ENCODE measurements around the gene C5orf22. TPM values are rescaled to one million over a fixed set of nuclear protein-coding genes. Genes with fewer than 3 reads are reported as not detected.

C5orf22 gene
- total and polyA plus RNA-seq, 2 of the 13 experiments (the other 11 are each of a cell fraction or from before 2014, with no cell fraction given): 14.0 to 21.5 TPM

- no peaks in the 10 kb centered on the region for H4K20me1 ChIP-seq (ENCODE audit: insufficient read depth, low read length)
- ATAC-seq: no peak
- peaks cover 0 to 15% of the 10 kb centered on the region in 2 experiments; a peak in 2 of 5 replicates for H3K27me3 ChIP-seq (ENCODE audit: control insufficient read depth in 1 of 2, insufficient read depth in 2 of 2, low read length in 2 of 2)
- intact Hi-C loops (cut with micrococcal nuclease; ENCODE audit: unreplicated experiment) (no loop called here), in situ Hi-C loops (cut with HindIII; ENCODE audit: extremely low pct_ligation_motif_present, low pct_unique_long_range_greater_than_20kb) (no loop called here)
- no peak for FAIRE-seq
- ChIA-PET POLR2A (no interaction called here), CTCF (ENCODE audit: low intra/inter-chr PET ratio, low total read pairs) (no interaction called here)
- H3K4me1 ChIP-seq (ENCODE audit: insufficient read depth, low read length): no peaks in the 10 kb centered on the region
- no peak overlapping the region for H3K9ac ChIP-seq (ENCODE audit: insufficient read depth, low read depth, low read length)
- no TSS peak for BruUV-seq (replicated peaks)
- 0% methylated on average over 3 of the region's 3 CpGs for WGBS (ENCODE audit: low lambda C conversion rate)
- TF ChIP-seq SP2 (CRISPR knock-in tag; IDR thresholded peaks at IDR 0.05) (no peak), USF2 (IDR thresholded peaks at IDR 0.05; ENCODE audit: low read depth, low read length) (no peak), USF2 (CRISPR knock-in tag; IDR thresholded peaks at IDR 0.05; ENCODE audit: borderline replicate concordance) (no peak), FLYWCH1 (CRISPR knock-in tag; IDR thresholded peaks at IDR 0.05) (no peak), ZNF790 (CRISPR knock-in tag; IDR thresholded peaks at IDR 0.05; ENCODE audit: borderline replicate concordance) (no peak), KDM5A (IDR thresholded peaks at IDR 0.05; ENCODE audit: borderline replicate concordance, low read length) (no peak), ZNF121 (CRISPR knock-in tag; IDR thresholded peaks at IDR 0.05) (no peak)
- H3K9me3 ChIP-seq (ENCODE audit: low read length): no peaks in the 10 kb centered on the region
- H3K4me2 ChIP-seq (ENCODE audit: low read depth, low read length): no peak overlapping the region
- no peaks in the 10 kb centered on the region for H3K79me2 ChIP-seq (ENCODE audit: insufficient read depth, low read length)
- no peak for DNase-seq (ENCODE audit: low spot score)
- no peaks in the 10 kb centered on the region for H3K36me3 ChIP-seq (replicated peaks in 1 of 2; ENCODE audit: control insufficient read depth in 1 of 2, insufficient read depth in 2 of 2, low read length in 2 of 2)
- no peak overlapping the region for H3K4me3 ChIP-seq (replicated peaks in 1 of 3; ENCODE audit: insufficient read depth in 1 of 3, low read depth in 2 of 3, low read length in 3 of 3)
- H2AFZ ChIP-seq (ENCODE audit: low read length): no peak overlapping the region
- H3K27ac ChIP-seq (ENCODE audit: extremely low read length, insufficient read depth, low read length): no peak overlapping the region
Observed at GRCh38 chr5:31593665-31594064, 61.6 kb downstream of the C5orf22 start.

GRCh38 chr5:31596354-31596753 lies 64.3 kb downstream of the C5orf22 start:
- Histone ChIP-seq H3K27ac (ENCODE audit: extremely low read length, insufficient read depth, low read length) (no peak overlapping the region), H4K20me1 (ENCODE audit: insufficient read depth, low read length) (no peaks in the 10 kb centered on the region), H3K9me3 (ENCODE audit: low read length) (no peaks in the 10 kb centered on the region), H3K4me2 (ENCODE audit: low read depth, low read length) (no peak overlapping the region), H3K27me3 (ENCODE audit: control insufficient read depth in 1 of 2, insufficient read depth in 2 of 2, low read length in 2 of 2) (peaks cover 0 to 11% of the 10 kb centered on the region in 2 experiments; a peak in 1 of 5 replicates), H3K4me1 (ENCODE audit: insufficient read depth, low read length) (no peaks in the 10 kb centered on the region), H2AFZ (ENCODE audit: low read length) (no peak overlapping the region), H3K4me3 (replicated peaks in 1 of 3; ENCODE audit: insufficient read depth in 1 of 3, low read depth in 2 of 3, low read length in 3 of 3) (no peak overlapping the region), H3K79me2 (ENCODE audit: insufficient read depth, low read length) (no peaks in the 10 kb centered on the region), H3K9ac (ENCODE audit: insufficient read depth, low read depth, low read length) (no peak overlapping the region), H3K36me3 (replicated peaks in 1 of 2; ENCODE audit: control insufficient read depth in 1 of 2, insufficient read depth in 2 of 2, low read length in 2 of 2) (no peaks in the 10 kb centered on the region)
- POLR2A ChIA-PET: no interaction called here
- DNase-seq (ENCODE audit: low spot score) (no peak), ATAC-seq (no peak), FAIRE-seq (no peak)
- WGBS (ENCODE audit: low lambda C conversion rate): 6% methylated on average over 1 of the region's 1 CpG
- in situ Hi-C loops (cut with HindIII; ENCODE audit: extremely low pct_ligation_motif_present, low pct_unique_long_range_greater_than_20kb) (no loop called here), intact Hi-C loops (cut with micrococcal nuclease; ENCODE audit: unreplicated experiment) (no loop called here)
- TF ChIP-seq ZNF282 (IDR thresholded peaks at IDR 0.05; ENCODE audit: partially characterized antibody): no peak
- no TSS peak for BruUV-seq (replicated peaks)
- CTCF ChIA-PET (ENCODE audit: low intra/inter-chr PET ratio, low total read pairs): no interaction called here
